GM21423 (cell line): Measurements from ENCODE around the gene CEBPZ.
"Not testable (repeated sequence)": the region's sequence is repeated elsewhere in the genome, so short reads cannot be mapped to it uniquely, and the experiment has no call there.

Source experiments
- ATAC-seq: cut with Tn5 transposase; IDR thresholded peaks from one replicate; pipeline ENCODE4 v1.9.1; 2021; ENCODE audit warnings: mild to moderate bottlenecking, moderate library complexity; ENCODE audit not compliant: unreplicated experiment

The CEBPZ gene, protein sequence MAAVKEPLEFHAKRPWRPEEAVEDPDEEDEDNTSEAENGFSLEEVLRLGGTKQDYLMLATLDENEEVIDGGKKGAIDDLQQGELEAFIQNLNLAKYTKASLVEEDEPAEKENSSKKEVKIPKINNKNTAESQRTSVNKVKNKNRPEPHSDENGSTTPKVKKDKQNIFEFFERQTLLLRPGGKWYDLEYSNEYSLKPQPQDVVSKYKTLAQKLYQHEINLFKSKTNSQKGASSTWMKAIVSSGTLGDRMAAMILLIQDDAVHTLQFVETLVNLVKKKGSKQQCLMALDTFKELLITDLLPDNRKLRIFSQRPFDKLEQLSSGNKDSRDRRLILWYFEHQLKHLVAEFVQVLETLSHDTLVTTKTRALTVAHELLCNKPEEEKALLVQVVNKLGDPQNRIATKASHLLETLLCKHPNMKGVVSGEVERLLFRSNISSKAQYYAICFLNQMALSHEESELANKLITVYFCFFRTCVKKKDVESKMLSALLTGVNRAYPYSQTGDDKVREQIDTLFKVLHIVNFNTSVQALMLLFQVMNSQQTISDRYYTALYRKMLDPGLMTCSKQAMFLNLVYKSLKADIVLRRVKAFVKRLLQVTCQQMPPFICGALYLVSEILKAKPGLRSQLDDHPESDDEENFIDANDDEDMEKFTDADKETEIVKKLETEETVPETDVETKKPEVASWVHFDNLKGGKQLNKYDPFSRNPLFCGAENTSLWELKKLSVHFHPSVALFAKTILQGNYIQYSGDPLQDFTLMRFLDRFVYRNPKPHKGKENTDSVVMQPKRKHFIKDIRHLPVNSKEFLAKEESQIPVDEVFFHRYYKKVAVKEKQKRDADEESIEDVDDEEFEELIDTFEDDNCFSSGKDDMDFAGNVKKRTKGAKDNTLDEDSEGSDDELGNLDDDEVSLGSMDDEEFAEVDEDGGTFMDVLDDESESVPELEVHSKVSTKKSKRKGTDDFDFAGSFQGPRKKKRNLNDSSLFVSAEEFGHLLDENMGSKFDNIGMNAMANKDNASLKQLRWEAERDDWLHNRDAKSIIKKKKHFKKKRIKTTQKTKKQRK

DNA sequence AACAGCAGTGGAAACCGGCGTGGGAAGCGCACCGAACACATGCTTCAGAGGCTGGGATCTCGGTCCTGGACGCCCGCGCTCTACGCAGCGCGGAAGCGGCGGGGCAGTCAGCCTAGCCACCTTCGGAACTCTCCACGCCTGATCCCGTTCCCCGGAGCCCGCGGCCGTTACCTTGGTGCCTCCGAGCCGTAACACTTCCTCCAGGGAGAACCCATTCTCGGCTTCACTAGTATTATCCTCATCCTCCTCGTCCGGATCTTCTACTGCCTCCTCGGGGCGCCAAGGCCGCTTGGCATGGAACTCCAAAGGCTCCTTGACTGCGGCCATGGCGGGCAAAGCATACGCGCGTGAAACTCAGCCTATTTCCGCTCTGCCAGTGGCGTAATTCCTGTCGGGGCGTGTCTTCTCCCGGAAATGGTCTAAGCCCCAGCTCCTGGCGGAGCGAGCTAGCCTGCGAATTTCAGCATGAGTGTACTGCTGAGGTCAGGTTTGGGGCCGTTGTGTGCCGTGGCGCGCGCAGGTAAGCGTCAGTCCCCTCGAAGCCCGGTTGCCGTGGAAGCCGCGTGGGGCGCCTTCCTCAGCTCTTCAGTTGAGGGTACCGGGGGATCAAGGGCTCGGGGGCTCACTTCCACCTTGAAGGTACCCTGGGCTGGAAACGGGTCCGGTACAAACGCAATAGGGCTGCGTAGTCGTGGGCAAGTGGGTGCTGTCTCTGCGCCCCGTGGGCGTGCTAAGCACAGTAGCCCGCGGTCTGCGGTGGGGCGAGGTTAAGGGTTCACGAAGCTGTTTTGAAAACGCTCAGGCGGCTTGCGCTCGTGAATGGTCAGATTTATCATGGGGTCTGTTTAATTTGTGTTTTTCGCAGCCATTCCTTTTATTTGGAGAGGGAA lies at the start of gene CEBPZ, which contains the start of gene NDUFAF7:
TSS of gene CEBPZ (minus strand) at position 356 of the 890 bp plus-strand sequence. CDS start at position 327, 29 bp downstream.
TSS of gene NDUFAF7 (plus strand) at position 418 of the 890 bp plus-strand sequence. CDS start at position 466, 48 bp downstream.
- peak; percentile 91 for ATAC-seq

DNA sequence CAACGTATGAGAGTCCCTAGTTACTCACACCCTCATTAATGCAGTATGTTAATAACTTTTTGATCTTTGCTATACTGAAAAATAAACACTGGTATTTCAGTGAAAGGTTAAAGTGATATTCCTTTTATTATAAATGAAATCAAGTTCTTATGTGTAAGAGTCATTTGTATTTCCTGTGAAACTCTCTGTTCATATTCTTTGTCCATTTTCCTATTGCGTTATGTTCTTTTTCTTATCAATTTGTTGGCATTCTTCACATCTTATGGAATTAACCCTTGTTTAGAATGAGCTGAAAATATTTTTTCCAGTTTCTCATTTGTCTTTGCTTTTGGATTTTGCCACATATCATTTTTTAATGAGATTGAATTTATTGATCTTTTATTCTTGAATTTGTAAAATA lies 44.9 kb upstream of the CEBPZ start:
- no peak for ATAC-seq

DNA sequence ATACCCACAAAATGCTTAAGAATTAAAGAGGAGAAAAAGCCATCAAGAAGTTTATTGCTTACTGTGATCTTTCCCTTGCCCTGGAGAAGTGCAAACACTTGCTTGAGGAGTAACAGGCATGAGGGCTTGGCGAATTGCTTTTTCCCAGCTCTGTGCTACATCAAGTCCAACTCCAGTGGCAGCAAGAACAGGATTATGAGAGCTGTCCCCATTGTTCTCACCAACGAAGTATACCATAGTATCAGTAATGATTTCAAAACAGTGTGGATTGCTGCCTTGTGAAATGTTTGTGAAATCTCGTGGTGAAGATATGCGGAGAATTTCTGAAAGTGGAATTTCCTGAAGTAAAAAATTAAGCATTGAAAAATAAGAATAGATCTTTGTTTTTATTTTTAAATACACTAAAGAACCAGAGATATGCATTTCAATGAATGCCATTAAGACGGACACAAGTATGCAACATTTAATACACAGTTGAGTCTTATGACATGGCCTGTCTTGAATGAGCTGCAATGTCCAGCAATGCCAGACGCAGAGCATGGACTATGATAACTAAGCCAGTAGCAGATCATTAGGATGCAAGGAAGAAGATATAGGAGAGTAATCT lies 43.1 kb upstream of the CEBPZ start:
- ATAC-seq = no peak

DNA sequence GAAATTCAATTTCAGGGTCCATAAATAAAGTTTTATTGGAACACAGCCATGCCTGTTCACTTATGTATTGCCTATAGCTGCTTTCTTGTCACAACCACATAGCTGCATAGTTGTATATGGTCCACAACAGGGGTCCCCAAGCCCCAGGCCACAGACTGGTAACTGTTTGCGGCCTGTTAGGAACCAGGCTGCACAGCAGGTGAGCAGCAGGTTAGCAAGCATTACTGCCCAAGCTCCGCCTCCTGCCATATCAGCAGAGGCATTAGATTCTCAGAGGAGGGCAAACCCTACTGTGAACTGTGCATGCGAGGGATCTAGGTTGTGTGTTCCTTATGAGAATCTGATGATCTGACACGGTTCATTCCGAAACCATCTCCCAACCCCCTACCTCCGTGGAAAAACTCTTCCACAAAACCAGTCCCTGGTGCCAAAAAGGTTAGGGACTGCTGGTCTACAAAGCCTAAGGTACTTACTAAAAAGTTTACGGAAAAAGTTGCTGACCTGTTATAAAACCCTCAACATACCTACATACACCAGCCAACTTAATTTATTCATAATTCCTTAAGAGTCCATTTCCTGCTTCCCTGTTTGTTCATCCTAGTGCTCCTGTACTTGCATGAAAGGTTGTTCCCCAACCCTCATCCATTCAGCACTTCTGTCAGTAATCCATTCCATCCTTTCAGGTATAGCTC lies 40.1 kb upstream of the CEBPZ start:
- ATAC-seq = no peak

DNA sequence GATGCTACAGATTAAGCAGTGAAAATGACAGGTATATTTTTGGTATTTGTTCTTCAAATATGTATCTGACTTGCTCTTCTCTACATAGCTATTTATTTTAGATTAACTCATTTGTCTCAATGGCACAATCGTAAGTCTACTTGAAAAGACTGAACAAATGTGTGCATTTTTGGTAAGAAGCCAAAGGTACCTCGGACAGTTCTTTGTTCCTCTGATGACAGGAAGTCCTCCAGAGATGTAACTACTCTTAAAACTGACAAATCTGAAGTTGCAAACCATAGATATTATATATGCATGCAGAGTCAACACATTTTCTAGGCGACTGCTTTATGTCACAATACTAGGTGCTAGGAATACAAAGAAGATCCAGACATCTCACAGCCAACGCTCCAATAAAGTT lies 36.7 kb upstream of the CEBPZ start:
- no peak for ATAC-seq

DNA sequence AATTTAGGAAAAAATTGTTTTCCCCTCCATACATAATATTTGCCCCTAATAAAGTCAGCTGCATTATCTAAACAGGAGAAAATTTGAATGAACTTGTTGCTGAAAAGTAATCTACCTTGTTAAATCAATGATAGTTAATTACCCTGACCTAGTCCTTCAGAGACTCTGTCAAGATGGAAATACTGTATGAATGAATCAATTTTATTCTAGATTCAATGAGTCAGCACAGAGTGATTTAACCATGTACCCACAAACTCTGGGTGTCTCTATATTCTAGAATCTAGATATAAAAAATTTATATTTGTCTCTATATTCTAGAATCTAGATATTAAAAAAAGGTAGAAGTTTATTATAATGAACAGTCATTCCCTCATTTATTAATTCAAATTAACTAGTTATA lies 36.3 kb upstream of the CEBPZ start:
- no peak for ATAC-seq

DNA sequence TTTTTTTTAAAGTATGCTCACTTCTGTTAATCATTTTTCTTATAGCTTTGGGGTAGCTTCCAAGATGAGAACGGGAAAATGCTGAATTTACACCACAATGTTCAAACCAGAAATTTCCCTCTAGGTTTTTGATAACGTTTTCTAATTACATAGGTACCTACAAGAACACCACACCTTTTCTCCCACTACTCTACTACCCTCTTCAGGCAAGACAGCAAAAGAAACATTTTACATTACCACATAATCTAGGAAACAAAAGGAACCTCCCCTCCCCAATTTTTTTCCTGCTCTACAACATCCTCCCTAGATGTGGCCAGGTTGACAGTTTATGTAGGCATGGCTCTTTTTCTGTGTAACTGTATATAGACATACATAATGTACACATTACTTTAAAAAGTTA lies 32.4 kb upstream of the CEBPZ start:
- ATAC-seq = no peak

DNA sequence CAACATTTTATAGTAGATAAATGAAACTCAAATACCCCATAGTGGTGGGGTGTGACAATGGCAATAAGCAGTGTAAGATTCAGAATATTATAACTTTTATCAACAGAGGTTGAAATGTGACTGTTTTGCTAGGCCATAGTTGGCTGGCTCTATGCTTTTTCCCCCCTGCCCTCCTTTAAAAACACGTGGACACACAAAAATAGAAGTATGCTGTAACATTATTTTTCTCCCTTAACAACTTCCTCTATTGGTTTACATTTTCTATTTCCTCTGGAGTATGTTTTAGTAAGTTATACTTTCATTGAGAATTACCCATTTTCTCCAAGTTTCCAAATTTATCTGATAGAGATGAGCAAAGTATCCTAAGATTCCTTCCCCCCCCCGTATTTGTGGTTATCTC lies 31.1 kb upstream of the CEBPZ start:
- ATAC-seq = no peak

DNA sequence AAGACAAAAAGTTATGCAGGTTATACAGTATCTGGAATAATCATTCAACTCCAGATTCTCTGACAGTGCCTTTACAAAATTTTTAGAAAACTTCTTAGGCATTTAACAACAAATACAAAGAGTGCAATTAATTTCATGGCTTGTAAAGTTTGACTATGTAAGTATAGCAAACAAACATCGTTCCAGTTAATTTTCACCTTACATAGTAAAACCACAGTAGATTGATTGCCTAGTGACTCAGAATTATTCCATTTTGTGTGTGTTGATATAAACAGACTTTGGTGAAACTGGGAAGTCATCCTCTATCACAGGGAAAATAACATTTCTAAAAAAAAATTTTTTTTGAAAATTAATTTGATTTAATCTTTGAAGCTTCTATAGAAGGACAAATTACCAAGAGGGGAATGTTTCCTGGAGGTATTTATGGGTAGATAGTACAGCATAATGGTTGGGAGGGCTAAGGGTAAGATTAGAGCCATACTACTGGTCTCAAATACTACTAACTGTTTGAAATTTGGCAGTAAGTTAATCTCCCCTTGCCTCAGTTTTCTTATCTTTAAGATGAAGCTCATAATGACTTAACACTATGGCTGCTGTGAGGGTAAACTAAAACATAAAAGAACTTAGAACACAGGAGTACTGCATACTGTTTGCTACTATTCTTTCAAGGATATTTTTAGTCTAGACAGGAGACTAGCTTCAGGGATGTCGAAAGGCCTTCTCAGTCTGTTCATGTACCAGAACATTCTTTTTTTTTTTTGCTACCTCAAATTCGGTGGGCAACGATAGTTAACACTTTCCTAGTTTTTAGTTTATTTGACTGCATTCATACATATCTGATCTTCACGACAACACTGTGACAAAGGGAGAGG lies 19.7 kb upstream of the CEBPZ start:
- ATAC-seq = no peak

DNA sequence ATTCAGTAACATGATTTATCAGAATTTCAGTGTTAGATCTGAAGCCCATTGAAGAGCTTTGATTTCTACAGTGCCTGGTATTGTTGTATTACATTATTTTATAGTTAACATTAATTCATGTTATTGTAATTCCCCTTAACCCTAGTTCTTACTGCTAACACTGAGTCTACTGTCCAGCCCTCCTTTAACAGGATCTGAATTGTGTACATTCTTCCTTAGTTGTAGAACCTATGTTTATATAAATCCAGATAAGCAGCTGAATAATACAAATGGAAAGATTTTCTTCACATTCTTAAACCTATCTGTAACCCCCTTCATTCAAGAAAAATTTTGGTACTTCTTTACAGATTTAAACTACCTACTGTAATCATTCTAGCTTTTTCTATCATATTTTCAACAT lies 14.8 kb upstream of the CEBPZ start:
- no peak for ATAC-seq

DNA sequence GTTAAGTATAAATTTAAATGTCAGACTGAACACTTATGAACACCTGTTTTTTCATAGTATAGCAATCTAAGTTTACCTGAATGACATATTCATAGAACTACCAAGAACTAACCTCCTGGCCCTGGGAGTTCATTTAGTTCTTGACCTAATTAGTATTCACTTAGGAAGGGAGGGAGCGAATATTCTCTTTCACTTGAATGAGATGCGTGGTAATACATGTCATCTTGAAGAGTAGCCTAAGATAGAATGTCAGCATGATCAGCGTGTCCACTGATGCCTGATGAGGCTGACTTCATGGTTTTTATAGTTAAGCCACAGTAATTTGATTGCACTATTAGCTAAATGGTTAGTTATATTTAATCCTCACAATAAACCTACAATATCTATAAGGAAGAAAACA lies 13.4 kb upstream of the CEBPZ start:
- no peak for ATAC-seq

DNA sequence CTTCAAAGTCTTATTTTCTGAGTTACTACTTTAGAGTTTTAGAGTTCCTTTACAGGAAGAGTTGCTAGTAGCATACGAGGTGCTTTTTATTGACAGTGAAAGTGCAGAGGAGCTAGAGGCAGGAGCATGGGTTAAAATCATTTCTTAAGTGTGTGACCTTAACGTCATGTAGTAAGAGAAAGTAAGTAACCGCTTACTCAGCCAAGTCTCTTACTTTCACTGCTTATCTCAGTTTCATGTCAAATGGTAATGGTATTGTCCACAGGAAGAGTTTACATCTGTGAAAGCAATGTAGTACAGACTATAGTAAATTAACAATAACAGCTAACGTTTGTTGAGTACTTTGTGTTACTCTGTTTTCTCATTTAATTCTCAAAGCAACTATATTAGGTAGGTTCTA lies 12.6 kb upstream of the CEBPZ start:
- no peak for ATAC-seq

DNA sequence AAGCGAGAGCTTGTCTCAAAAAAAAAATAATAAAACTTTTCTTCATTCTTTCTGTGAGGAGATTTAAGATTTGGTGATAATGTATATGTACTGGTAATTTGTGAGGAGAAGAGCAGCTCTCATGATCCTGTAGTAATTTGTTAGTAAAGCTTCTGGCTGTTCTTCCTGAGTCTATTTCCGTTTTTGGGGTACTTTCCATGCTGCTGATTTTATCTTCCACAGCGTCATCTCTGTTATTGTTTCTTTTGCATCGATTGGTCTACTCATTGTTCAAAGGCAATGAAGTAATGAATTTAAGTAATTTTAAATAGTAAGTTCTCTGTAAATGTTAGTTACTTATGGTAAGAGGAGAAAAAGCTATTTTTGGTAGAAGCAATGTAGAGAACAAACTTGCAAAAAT lies 12.0 kb upstream of the CEBPZ start:
- no peak for ATAC-seq

DNA sequence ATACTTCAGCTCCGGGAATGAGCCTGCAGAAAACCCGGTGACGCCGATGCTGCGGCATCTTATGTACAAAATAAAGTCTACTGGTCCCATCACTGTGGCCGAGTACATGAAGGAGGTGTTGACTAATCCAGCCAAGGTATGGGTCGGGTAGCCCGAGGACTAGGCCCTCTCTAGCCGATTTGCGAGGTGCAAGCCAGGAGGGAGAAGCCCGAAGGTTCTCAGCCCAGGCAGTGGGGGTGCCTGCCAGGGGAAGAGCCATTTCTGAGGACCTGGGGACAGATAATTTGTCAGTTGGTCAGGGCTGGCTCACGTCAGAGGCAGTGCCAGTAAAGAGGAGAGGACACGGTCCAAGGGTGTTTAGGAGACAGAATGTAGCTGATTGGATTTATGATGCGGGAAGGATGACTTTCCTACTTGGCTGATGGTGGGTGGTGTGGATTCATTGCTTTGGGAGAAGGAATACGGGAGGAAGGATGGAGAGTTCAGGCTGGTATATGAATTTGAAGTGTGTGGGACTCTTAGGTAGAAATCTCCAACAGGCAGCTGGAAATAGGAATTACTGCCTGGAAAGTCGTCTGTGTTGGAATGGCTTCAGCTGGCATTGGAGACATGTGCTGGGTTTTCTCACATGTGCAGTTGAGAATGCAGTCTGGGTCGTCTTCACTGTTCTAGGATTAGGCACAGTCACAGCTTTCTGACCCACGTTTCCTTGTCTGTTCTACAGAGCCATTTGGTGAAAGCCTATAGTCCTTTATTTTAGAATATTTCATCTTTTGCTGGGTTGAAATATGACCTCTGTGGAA lies 936 bp upstream of the CEBPZ start:
- peak; percentile 3 for ATAC-seq

DNA sequence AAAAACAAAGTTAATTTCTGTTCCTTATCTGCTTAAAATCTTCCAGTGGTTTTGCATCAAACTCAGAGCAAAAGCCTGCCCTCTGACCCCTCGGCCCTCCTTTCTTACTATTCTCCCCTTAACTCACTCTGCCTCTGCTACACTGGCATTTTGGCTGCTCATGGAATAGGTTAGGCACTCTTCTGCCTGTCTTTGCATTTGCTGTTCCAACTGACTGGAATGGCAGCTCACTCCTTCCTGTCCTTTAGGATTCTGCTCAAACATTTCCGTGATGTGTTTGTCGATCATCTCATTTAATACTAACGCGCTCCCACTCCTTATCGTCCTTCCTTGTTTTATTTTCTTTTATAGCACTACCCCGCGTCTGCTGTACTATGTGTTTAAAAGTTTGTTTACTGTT lies 815 bp downstream of the CEBPZ start:
- ATAC-seq = no peak

DNA sequence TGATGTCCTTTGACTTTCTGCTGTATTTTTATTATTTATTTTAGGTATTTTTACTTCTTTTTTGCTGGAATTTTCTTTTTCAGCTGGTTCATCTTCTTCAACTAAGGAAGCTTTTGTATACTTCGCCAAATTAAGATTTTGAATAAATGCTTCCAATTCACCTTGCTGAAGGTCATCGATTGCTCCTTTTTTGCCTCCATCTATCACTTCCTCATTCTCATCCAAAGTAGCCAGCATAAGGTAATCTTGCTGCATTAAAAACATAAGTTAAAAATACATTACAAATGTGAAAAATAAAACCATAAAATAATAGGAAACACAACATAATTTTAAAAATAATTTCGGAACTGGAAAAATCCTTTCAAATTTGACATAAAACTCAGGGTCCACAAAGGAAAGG lies 2.6 kb downstream of the CEBPZ start:
- no peak for ATAC-seq

DNA sequence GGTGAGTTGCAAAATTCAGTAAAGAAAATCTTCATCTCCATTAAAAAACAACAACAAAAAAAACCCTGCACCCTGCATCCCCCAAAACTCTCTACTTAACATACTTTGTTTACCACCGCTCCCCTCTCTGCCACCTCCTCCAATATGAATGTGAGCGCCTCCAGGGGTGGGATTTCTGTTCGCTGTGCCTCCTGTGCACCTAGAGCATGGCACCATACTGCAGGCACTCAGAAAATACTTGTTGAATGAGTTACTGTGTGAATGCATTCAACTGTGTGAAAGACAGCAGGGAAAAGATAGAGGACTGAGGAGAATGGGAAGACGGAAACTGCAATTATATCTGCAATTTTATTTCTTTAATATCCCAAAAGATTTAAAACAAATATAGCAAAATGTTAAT lies 4.5 kb downstream of the CEBPZ start:
- no peak for ATAC-seq

DNA sequence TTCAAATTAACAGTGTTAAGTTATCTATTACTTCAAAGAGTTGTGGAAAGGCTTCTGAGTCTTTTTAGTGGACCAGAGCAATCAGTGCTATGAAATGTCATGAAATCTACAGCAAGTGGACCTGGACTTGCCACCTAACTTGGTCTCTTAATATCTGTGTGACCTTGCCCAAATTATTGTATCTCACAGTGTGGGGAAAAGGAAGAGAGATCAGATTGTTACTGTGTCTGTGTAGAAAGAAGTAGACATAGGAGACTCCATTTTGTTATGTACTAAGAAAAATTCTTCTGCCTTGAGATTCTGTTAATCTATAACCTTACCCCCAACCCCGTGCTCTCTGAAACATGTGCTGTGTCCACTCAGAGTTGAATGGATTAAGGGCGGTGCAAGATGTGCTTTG lies 6.3 kb downstream of the CEBPZ start:
- not testable (repeated sequence) for ATAC-seq
